Activated CD8-positive, alpha-beta T cell treated with anti-CD3 and anti-CD28 coated beads, Interleukin-2, amount 10 ng/mL, durations not matched to agents 7 days and 5 days (primary cell): Measurements from ENCODE around the gene SZRD1. TPM values are rescaled to one million over a fixed set of nuclear protein-coding genes. Genes with fewer than 3 reads are reported as not detected.
A peak's percentile ranks its signal among the peaks of the same experiment; 100 is the strongest.
"Not testable (repeated sequence)": the region's sequence is repeated elsewhere in the genome, so short reads cannot be mapped to it uniquely, and the experiment has no call there.

Source experiments
- ATAC-seq: fragments of 150-1000 bp; cut with Tn5 transposase; one replicate; pipeline ENCODE4 v1.10.0; 2021; ENCODE audit warnings: moderate library complexity
- CTCF ChIA-PET: fragments of 350-600 bp; sonication (Branson Sonifier 250); formaldehyde crosslinking; loops from one replicate; lab custom pipeline; 2021; ENCODE audit warnings: antibody characterized with exemption; lab: Charles Lee
- POLR2A ChIA-PET: fragments of 350-600 bp; sonication (Branson Sonifier 250); formaldehyde crosslinking; loops from one replicate; lab custom pipeline; 2021; ENCODE audit warnings: antibody characterized with exemption; lab: Charles Lee
- DNase-seq: peaks from one replicate; pipeline ENCODE4 v3.0.0-alpha.2; 2020
- H3K27ac Mint-ChIP-seq: one replicate; pipeline ENCODE4 v1.8.0; 2021; ENCODE audit warnings: mild to moderate bottlenecking, mixed read lengths
- H3K27me3 Mint-ChIP-seq: one replicate; pipeline ENCODE4 v1.8.0; 2021; ENCODE audit warnings: low read depth, mixed read lengths
- H3K36me3 Mint-ChIP-seq: one replicate; pipeline ENCODE4 v1.8.0; 2021; ENCODE audit warnings: low read depth, mixed read lengths
- H3K4me1 Mint-ChIP-seq: one replicate; pipeline ENCODE4 v1.8.0; 2021; ENCODE audit warnings: low read depth, mixed read lengths
- H3K4me3 Mint-ChIP-seq: one replicate; pipeline ENCODE4 v1.8.0; 2021; ENCODE audit warnings: mild to moderate bottlenecking, mixed read lengths
- H3K9me3 Mint-ChIP-seq: one replicate; pipeline ENCODE4 v1.8.0; 2022; ENCODE audit warnings: mixed read lengths; ENCODE audit not compliant: insufficient read depth
- total RNA-seq, 2 experiments: library from RNA; stranded (reverse); gene quantifications; one replicate each; pipeline ENCODE4 v1.2.3, GENCODE V29; 2021

Gene SZRD1
- total RNA-seq = 100 to 1,000 TPM; 171 to 176 TPM

DNA sequence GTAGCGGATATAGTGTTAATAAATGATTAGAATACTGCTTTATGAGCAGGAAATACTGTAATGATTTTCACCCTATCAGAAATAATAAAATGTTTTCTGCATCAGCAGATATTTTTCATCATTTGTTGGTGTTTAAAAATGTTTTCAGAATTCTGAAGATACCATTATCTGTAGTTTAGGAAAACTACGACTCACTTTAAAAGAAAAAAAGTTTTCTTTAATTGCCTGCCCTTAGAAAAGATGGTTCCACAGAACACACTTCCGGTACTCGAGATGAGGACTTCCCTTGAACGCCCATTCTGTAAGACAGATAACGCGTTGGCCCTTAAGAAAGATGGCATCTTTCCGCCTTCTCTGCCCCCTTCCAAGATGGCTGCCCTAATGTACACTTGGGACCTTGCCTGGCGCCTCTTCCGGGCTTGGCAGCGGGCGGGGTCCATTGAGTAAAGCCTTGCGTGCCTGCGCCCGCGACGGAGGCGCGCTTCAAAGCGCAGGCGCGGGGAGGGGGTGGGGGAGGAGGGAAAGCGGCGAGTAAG lies at the start of gene SZRD1:
Gene SZRD1, plus strand, starts transcription at position 521 of the 536 bp plus-strand sequence. CDS start 16 bp downstream, outside the sequence.
- DNase-seq (peak; percentile 98), ATAC-seq (peak; percentile 89)
- Mint-ChIP-seq H3K27ac (peak within 1 kb of the TSS; percentile 100), H3K36me3 (peaks cover 22% of the 10 kb centered on the region), H3K9me3 (no peaks in the 10 kb centered on the region), H3K27me3 (no peaks in the 10 kb centered on the region), H3K4me3 (peak within 1 kb of the TSS; percentile 97), H3K4me1 (peaks cover 43% of the 10 kb centered on the region)
- POLR2A ChIA-PET = interaction anchor here (0.6 to 4.4 kb wide), 8 partner anchors 14 to 533 kb away, joined by 3 to 20 read pairs (median 4); partner anchors contain the start of genes FBXO42 and NECAP2
- CTCF ChIA-PET = interaction anchor here (5.3 to 8.0 kb wide), 2 partner anchors 14 to 74 kb away, joined by 27 to 120 read pairs; partner anchors contain the start of genes FBXO42 and NECAP2

DNA sequence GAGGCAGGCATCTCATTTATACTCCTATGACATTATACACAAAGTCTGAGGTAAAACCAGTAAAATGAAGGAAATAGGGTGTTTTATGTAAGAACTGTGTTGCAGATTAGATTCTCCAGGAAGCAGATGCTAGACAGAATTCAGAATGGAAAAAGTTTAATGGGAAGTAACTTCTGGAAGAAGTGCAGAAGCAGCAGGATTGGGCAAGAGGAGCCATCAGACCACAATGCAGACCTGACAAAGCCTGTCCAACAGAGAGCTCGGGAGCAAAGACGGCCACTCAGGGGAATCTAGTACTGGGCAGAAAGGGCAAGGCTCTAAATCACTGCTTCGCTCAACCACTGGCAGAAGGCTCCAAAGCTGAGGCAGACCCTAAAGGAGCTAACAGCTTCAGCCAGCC lies 48.5 kb upstream of the SZRD1 start:
- Mint-ChIP-seq H3K36me3 (peaks cover 10% of the 10 kb centered on the region), H3K4me3 (no peak overlapping the region)
- CTCF ChIA-PET = no interaction called here

DNA sequence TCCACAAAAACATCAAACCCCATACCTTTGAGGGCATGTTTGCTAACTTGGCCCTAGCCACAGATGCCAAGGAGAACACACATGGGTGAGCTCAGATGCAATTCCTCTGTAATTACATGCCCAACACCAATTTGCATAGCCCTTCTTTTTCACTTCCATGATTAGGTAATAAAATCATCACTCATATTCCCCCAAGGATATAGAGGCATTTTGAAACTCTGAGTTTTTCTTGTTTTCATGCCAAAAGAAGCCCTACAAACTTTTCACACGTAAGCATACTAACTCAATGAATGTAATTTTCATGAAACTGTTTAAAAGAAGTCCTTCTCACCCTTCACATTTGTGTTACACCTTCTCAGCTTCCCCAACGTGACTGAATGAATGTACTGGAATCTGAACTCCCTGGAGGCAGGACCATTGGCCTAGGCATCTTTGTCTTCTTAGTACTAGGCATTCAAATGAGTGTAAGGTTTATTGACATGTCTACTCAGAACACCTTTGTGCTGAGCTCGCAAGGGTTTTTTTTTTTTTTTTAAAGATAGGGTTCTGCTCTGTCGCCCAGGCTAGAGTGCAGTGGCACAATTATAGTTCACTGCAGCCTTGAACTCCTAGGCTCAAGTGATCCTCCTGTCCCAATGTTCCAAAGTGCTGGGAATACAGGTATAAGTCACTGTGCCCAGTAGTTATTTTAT lies 45.7 kb upstream of the SZRD1 start:
- POLR2A ChIA-PET = interaction anchor here (1.1 kb wide), 1 partner anchor 47 kb away, joined by 3 read pairs; no protein-coding TSS in a partner anchor
- Mint-ChIP-seq H3K9me3 (no peaks in the 10 kb centered on the region), H3K27ac (no peak overlapping the region), H3K27me3 (no peaks in the 10 kb centered on the region), H3K36me3 (peaks cover 2% of the 10 kb centered on the region), H3K4me1 (no peaks in the 10 kb centered on the region), H3K4me3 (no peak overlapping the region)
- CTCF ChIA-PET = interaction anchor here (2.0 kb wide), 1 partner anchor 77 kb away, joined by 4 read pairs; no protein-coding TSS in a partner anchor
- ATAC-seq (no peak), DNase-seq (no peak)

More for the DNA sequence above, 48.5 kb upstream of the SZRD1 start:
- Mint-ChIP-seq H3K27me3 (no peaks in the 10 kb centered on the region), H3K4me1 (no peaks in the 10 kb centered on the region), H3K27ac (no peak overlapping the region), H3K9me3 (no peaks in the 10 kb centered on the region)
- ATAC-seq = no peak
- DNase-seq = no peak
- POLR2A ChIA-PET = no interaction called here

- no peak for DNase-seq
- POLR2A ChIA-PET = no interaction called here
- H3K4me3 Mint-ChIP-seq = no peak overlapping the region
- H3K36me3 Mint-ChIP-seq = peaks cover 12% of the 10 kb centered on the region
- CTCF ChIA-PET = no interaction called here
- H3K27me3 Mint-ChIP-seq = no peaks in the 10 kb centered on the region
- H3K9me3 Mint-ChIP-seq = no peaks in the 10 kb centered on the region
- H3K27ac Mint-ChIP-seq = no peak overlapping the region
- peaks cover 5% of the 10 kb centered on the region for H3K4me1 Mint-ChIP-seq
- no peak for ATAC-seq
These were observed 42.6 kb upstream of the SZRD1 start for GRCh38 chr1:16324456-16324890.

DNA sequence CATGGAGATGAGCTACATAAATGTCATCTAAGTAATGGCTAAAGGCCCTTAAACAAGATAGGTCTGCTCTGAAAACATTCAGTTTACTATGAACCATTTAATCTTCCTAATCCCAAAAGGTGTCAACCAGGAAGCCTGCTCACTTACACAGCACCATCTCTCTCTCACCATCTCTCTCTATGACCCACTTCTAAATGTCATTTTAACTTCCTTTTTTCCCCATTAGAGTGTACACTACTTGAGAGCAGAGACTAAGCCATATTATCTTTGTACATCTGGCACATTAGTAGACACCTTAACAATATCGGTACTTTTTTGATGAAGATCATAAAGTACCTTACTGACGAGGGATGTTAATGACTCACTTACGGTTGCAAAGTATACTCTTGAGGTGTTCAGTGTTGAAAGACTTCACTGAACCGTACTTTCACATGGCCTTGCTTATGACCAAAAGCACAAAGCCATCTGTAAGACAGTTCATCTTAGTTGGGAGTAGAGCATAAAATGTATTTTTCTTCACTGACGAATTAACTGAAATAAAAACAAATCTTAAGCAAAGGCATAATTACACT lies 40.1 kb upstream of the SZRD1 start:
- Mint-ChIP-seq H3K4me3 (no peak overlapping the region), H3K9me3 (no peaks in the 10 kb centered on the region), H3K36me3 (peaks cover 12% of the 10 kb centered on the region), H3K27ac (no peak overlapping the region), H3K27me3 (no peaks in the 10 kb centered on the region), H3K4me1 (peaks cover 5% of the 10 kb centered on the region)
- DNase-seq (no peak), ATAC-seq (no peak)
- ChIA-PET POLR2A (no interaction called here), CTCF (no interaction called here)

DNA sequence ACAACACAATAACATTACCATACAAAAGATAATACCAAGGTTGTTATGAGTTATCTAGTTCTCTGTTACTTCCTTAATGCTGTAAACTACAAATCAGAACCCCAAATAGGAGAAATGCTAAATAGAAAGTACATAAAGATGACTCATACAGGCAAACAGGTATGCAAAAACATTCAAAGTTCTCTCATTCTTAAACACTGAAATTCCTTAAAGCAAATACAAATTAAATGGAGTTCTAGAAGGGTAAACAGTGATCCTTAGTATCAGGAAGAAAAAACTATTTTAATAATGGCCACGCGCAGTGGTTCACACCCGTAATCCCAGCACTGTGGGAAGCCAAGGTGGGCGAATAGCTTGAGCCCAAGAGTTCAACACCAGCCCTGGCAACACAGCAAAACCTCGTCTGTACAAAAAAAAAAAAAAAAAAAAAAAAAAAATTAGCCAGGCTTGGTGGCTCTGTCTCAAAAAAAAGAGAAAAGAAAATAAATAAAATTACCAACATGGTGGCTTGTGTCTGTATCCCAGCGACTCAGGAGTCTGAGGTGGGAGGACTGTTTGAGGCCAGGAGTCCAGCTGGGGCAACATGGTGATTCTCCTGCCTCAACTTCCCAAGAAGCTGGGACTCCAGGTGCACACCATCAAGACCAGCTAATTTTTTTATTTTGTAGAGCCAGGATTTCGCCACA lies 32.2 kb upstream of the SZRD1 start:
- H3K4me3 Mint-ChIP-seq = no peak overlapping the region
- peaks cover 14% of the 10 kb centered on the region for H3K4me1 Mint-ChIP-seq
- ATAC-seq (no peak), DNase-seq (no peak)
- ChIA-PET CTCF (no interaction called here), POLR2A (no interaction called here)
- H3K36me3 Mint-ChIP-seq = peaks cover 10% of the 10 kb centered on the region
- H3K27ac Mint-ChIP-seq = no peak overlapping the region
- H3K27me3 Mint-ChIP-seq = no peaks in the 10 kb centered on the region
- no peaks in the 10 kb centered on the region for H3K9me3 Mint-ChIP-seq

DNA sequence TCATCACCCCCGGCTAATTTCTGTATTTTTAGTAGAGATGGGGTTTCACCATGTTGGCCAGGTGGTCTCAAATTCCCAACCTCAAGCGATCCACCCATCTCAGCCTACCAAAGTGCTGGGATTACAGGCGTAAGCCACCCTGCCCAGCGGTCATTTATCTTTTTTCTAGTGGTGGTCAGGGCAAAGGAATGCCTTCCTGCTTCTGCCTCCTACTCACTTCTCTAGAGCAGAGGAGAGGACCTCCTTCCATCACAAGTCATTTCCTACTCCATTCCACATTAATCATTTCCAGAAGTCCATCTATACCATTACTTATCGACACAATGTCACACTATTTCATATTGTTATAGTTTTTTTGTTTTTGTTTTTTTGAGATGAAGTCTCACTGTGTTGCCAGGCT lies 28.1 kb upstream of the SZRD1 start:
- Mint-ChIP-seq H3K9me3 (no peaks in the 10 kb centered on the region), H3K27ac (no peak overlapping the region), H3K36me3 (peaks cover 14% of the 10 kb centered on the region), H3K4me3 (no peak overlapping the region), H3K27me3 (no peaks in the 10 kb centered on the region), H3K4me1 (peaks cover 14% of the 10 kb centered on the region)
- ChIA-PET CTCF (no interaction called here), POLR2A (no interaction called here)
- no peak for ATAC-seq
- no peak for DNase-seq

DNA sequence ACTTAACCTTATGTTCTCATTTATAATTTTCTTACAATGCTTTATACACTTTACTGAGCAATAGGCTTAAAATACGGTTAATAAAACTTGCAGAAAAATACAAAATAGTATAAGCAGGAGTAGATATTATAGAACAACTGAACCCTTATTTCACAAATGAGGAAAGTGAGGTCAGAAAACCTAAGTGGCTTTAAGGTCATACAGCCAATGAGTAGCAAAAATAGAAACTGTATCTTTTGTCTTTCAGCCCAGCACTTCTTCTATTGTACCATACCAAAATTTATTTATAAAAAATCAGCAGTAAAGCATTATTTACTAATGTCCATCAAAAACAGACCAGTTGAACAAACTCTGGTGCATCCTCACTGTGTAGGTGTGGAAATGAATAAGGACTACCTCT lies 26.4 kb upstream of the SZRD1 start:
- no peak for ATAC-seq
- H3K27me3 Mint-ChIP-seq = no peaks in the 10 kb centered on the region
- H3K9me3 Mint-ChIP-seq = no peaks in the 10 kb centered on the region
- peaks cover 9% of the 10 kb centered on the region for H3K36me3 Mint-ChIP-seq
- no peak overlapping the region for H3K27ac Mint-ChIP-seq
- DNase-seq = no peak
- H3K4me3 Mint-ChIP-seq = no peak overlapping the region
- CTCF ChIA-PET = no interaction called here
- POLR2A ChIA-PET = no interaction called here
- H3K4me1 Mint-ChIP-seq = peaks cover 8% of the 10 kb centered on the region

GRCh38 chr1:16342331-16343062 lies 24.5 kb upstream of the SZRD1 start:
- ChIA-PET POLR2A (no interaction called here), CTCF (interaction anchor here (0.7 kb wide), 1 partner anchor 99 kb away, joined by 3 read pairs; no protein-coding TSS in a partner anchor)
- Mint-ChIP-seq H3K4me1 (peaks cover 3% of the 10 kb centered on the region), H3K27me3 (no peaks in the 10 kb centered on the region), H3K9me3 (no peaks in the 10 kb centered on the region), H3K27ac (no peak overlapping the region), H3K4me3 (no peak overlapping the region), H3K36me3 (peaks cover 10% of the 10 kb centered on the region)
- no peak for ATAC-seq
- DNase-seq = no peak

DNA sequence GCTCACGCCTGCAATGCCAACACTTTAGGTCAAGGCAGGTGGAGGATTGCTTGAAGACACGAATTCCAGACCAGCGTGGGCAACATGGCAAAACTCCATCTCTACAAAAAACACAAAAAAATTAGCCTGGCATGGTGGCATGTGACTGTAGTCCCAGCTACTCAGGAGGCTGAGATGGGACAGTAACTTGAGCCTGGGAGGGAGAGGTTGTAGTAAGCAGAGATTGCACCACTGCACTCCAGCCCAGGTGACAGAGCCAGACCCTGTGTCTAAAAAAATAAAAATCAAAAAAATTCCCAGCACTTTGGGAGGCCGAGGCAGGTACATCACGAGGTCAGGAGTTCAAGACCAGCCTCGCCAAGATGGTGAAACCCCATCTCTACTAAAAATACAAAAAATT lies 23.8 kb upstream of the SZRD1 start:
- POLR2A ChIA-PET, H3K9me3 Mint-ChIP-seq, ATAC-seq, CTCF ChIA-PET, DNase-seq, H3K27ac Mint-ChIP-seq, H3K4me1 Mint-ChIP-seq, H3K27me3 Mint-ChIP-seq, H3K4me3 Mint-ChIP-seq: not testable (repeated sequence)
- H3K36me3 Mint-ChIP-seq = peaks cover 14% of the 10 kb centered on the region

GRCh38 chr1:16348414-16349182 lies 18.4 kb upstream of the SZRD1 start:
- Mint-ChIP-seq H3K4me3 (no peak overlapping the region), H3K9me3 (no peaks in the 10 kb centered on the region), H3K27ac (no peak overlapping the region), H3K4me1 (peaks cover 27% of the 10 kb centered on the region), H3K27me3 (no peaks in the 10 kb centered on the region), H3K36me3 (peaks cover 16% of the 10 kb centered on the region)
- ChIA-PET CTCF (interaction anchor here (0.8 kb wide), 1 partner anchor 16 kb away, joined by 3 read pairs; no protein-coding TSS in a partner anchor), POLR2A (no interaction called here)
- no peak for DNase-seq
- ATAC-seq = no peak
